HG03521 (cell line): ENCODE measurements around the gene TTI1.
A peak's percentile ranks its signal among the peaks of the same experiment; 100 is the strongest.

Experiments
- ATAC-seq: cut with Tn5 transposase; IDR thresholded peaks from one replicate; pipeline ENCODE4 v1.9.1; 2021; ENCODE audit warnings: mild to moderate bottlenecking, moderate library complexity; ENCODE audit not compliant: unreplicated experiment

Gene TTI1

DNA sequence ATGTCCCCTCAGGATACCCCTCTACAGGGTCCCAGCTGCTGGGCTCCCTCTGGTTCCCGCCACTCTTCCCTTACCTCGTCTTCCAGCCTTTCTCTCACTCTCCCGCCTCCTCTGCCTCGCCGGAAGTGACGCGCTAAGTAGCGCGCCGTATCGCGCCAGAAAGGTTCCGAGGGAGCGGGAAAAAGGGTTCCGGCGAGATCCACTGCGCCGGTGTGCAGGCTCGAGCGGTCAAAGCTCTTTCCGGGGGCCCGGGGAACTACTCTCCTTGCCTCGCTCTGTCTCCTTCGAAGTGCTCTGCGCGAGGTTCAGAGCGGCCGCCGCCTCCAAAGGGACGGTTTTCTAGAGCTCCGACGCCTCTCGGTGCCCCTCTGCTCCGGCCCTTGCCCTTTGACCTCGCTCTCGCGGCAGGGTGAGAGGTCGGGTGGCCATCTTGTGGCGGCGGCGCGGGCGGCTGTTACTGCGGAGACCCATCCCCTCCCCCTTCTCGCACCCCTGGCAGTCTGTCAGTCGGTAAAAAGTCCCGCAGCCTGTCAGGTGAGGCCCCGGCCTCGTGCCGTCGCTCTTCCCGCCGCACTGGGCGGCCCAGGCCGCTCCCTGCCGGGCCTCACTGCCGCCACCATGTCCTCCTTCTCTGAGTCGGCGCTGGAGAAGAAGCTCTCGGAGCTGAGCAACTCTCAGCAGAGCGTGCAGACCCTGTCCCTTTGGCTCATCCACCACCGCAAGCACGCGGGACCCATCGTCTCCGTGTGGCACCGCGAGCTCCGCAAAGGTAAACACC lies at the start of gene TTI1, which contains the start of gene RPRD1B:
Gene TTI1, minus strand, starts transcription at position 127 of the 778 bp plus-strand sequence. CDS start 19,640 bp downstream, outside the sequence.
Gene RPRD1B, plus strand, starts transcription at position 417 of the 778 bp plus-strand sequence. Its CDS starts 202 bp downstream, at position 619.
- ATAC-seq = peak; percentile 74

DNA sequence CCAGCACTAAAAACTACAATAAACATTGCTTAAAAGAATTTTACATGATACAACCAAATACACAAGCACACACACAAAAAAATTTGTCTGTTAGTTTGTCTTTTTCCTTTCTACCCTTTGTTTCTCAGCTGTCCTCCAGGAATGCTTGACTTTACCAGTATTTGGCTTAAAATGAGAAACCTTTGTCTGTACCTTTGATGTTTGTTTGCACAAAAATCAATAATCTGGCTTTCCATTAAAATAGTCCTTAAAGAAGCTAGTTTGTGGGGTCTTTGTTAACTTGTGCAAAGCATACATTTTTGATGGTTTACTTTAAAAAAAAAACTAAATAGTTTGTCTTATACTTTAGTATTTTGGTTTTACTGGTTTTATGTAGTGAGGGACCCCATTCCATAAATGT lies 49.6 kb upstream of the TTI1 start:
- ATAC-seq = no peak

- ATAC-seq = no peak
These were observed 48.3 kb upstream of the TTI1 start for GRCh38 chr20:38081575-38081974.

DNA sequence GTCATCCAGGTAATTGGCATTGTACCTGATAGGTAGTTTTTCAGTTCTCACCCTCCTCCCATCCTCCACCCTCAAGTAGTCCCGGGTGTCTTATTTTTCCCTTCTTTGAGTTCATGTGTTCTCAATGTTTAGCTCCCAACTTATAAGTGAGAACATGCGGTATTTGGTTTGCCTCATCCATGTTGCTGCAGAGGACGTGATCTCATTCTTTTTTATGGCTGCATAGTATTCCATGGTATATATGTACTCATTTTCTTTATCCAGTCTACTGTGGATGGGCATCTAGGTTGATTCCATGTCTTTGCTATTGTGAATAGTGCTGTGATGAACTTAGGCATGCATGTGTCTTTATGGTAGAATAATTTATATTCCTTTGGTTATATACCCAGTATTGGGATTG lies 46.1 kb upstream of the TTI1 start:
- ATAC-seq = no peak

DNA sequence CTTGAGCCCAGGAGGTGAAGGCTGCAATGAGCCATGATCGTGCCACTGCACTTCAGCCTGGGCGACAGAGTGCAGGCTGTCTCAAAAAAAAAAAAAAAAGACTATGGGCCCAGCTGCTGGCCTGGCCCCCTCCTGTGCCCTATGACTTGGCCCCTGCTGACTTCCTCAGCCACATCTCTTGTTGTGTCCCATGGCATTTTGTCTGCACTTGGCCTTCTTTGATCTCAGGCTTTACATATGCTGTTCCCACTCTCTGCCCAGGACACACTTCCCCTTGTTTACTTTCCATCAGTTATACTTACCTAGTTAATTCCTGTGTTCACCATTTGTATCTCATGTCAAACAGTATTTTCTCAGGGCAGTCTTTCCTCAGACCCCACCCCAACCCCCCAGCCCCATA lies 44.8 kb upstream of the TTI1 start:
- ATAC-seq = no peak

DNA sequence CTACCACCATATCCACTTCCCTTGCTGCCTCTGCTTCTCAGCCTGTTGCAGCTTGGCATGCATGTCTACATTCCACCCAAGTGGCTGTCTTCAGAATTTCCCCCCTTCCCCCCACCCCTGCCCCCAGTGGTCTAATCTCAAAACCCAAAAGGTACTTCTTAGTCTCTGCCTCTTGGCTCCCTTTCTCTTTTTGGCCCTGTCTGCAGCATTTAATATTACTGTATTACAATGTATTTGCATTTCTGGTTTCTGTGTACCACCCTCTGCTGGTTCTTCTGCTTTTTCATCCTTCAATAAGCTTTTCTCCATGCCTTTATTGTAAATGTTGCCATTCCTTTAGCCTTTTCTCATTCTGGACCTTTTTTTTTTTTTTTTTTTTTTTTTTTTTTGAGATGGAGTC lies 43.3 kb upstream of the TTI1 start:
- no peak for ATAC-seq

- no peak for ATAC-seq
These were observed 42.1 kb upstream of the TTI1 start for GRCh38 chr20:38075161-38075998.

GRCh38 chr20:38073307-38074071 lies 40.2 kb upstream of the TTI1 start:
- ATAC-seq = no peak

GRCh38 chr20:38072898-38073297 lies 39.6 kb upstream of the TTI1 start:
- no peak for ATAC-seq

GRCh38 chr20:38067717-38068365 lies 34.6 kb upstream of the TTI1 start:
- no peak for ATAC-seq

DNA sequence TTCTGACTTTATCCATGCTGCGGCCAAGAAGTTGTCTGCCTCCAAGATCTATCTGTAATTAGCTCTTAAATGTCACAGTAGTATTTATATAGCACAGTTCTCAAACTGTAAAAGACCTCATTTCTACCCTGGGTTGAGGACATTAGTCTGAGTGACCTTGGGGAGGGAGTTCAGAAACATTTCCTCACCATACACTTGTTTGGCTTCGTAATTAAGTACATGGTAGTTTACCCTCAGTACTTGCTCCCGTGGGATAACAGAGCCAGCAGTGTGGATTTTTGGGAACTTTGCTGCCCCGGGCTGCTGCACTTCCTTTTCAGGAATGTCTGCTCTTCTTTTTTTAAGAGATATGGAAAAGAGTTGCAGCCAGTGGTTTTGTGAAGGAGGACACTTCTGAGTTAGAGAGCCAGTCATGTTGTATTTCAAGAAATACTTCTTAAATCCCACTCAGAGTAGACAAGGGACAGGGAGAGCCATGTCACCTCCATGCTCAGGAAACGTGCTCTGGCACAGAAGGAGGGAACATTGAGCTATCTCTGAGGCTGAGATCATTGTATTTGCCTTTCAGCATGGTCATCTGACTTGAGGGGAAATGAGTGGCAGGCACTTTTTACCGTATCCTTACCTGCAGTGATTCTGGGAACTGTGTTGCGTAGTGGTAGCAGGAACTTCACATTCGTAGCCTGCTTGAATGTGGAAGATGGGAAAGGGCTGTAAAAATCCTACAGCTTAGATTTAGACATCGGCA lies 33.9 kb upstream of the TTI1 start:
- no peak for ATAC-seq

DNA sequence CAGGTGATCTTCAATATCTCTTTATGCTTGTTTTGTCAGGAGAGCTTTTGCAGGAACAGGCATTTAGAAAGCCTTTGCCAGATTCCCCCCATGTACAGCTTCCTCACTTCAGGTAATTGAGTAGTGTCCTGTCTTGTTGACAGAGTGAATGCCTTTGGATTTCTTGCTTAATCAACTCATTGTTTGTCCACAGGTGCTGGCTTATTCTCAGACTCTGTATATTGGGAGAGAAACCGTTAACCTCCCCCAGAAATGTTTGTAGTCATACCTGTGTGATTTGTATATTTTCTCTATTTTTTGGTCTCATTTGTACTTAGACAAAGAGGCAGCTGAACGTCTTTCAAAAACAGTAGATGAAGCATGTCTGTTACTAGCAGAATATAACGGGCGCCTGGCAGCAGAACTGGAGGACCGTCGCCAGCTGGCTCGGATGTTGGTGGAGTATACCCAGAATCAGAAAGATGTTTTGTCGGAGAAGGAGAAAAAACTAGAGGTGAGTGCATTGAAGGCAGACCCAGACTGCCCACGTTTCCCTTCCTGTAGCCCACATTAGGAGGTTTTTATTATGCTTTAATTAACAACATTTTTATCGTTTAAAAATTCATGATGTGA lies 32.6 kb upstream of the TTI1 start:
- ATAC-seq = no peak

DNA sequence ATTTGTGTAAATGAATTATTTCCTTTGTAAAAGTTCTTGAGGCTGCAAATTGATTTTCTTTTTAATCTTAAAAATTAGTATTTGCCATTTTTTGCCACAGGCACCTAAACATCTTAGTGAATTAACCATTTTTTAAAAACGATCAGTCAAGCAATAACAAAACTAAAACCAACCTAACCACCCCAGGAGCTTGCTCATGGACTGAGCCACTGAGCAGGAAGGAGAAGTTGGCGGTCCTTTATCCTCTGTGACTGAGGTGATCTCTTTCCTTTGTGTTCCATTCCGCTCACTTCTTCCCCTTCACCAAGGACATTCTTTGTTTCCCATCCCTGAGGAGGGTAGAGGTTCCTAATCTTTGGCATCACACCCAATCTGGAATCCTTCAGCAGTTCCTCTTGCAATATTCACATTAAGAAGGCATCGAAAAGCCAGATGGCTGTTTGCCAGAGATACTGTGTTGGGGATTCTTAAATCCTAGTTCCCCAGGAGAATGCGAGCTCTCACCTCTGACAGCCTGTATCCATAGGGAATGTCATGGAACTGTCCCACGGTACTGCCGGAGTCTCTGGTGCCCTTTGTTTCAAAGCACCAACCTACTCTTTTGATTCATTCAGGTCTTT lies 30.8 kb upstream of the TTI1 start:
- ATAC-seq = no peak

GRCh38 chr20:38062890-38063289 lies 29.6 kb upstream of the TTI1 start:
- no peak for ATAC-seq

GRCh38 chr20:38061109-38061508 lies 27.9 kb upstream of the TTI1 start:
- no peak for ATAC-seq

DNA sequence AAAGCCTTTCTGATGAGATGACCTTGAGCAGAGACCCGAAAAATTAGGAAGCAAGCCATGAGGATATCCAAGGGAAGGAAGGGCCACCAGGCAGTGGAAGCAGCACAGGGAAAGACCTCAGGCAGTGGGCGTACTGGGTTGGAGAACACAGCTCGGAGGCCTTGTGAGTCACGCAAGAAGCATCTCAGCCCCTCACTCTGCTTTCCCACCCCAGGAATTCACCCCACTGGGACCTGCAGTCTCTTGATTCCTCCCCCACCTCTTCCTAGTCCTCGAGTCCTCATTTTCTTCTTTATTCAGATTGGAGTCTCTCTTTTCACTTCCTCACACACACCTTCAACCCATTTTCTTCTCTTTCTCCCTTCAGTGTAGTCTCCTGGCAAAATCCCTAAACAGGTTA lies 27.3 kb upstream of the TTI1 start:
- ATAC-seq = no peak

DNA sequence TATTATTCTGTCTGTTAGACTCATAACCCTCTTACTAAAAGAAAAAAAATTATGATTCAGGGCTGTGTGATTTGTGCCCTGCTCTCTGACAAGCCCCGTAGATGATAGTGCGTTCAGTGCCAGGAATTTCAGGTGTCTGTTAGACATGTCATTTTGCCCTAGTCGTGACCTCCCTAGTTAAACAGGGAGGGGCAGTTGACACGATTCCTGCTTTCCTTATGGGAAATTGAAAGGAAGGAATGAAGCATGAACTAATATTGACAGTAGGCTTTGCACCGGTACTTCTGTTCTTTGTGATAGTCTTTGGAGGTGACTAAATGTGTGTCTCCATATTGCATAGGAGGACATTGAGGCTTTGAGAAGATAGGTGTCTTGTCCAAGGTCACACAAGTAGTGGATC lies 26.6 kb upstream of the TTI1 start:
- ATAC-seq = no peak

GRCh38 chr20:38057351-38057972 lies 24.2 kb upstream of the TTI1 start:
- peak; percentile 54 for ATAC-seq

GRCh38 chr20:38055848-38056247 lies 22.6 kb upstream of the TTI1 start:
- ATAC-seq = no peak
